DOHH2 (cell line): ENCODE measurements around the gene LSM2.
"Not testable (repeated sequence)": the region's sequence is repeated elsewhere in the genome, so short reads cannot be mapped to it uniquely, and the experiment has no call there.

ENCODE experiments used
- H3F3A ChIP-seq: fragments of 200-600 bp; sonication (generic), shearing (Covaris generic); 2 replicates; pipeline ENCODE4 v1.6.0; 2016; ENCODE audit warnings: antibody characterized with exemption, mild to moderate bottlenecking; ENCODE audit not compliant: control insufficient read depth, insufficient read depth
- H3K27ac ChIP-seq: fragments of 200-600 bp; sonication (generic); 2 replicates; pipeline ENCODE4 v1.5.1; 2014; ENCODE audit warnings: low read depth, mild to moderate bottlenecking, low read length, moderate library complexity
- H3K27me3 ChIP-seq: fragments of 200-600 bp; sonication (generic); 2 replicates; pipeline ENCODE4 v1.6.1; 2014; ENCODE audit warnings: mild to moderate bottlenecking, low read length, mixed read lengths; ENCODE audit not compliant: control insufficient read depth
- H3K36me3 ChIP-seq: fragments of 200-600 bp; sonication (generic); 2 replicates; pipeline ENCODE4 v1.6.1; 2014; ENCODE audit warnings: mild to moderate bottlenecking, low read length, moderate library complexity, mixed read lengths; ENCODE audit not compliant: control insufficient read depth
- H3K4me1 ChIP-seq: fragments of 200-600 bp; sonication (generic); 2 replicates; pipeline ENCODE4 v1.6.1; 2014; ENCODE audit warnings: mild to moderate bottlenecking, low read length, mixed read lengths; ENCODE audit not compliant: control insufficient read depth
- H3K4me2 ChIP-seq: fragments of 200-600 bp; sonication (generic); 2 replicates; pipeline ENCODE4 v1.6.0; 2014; ENCODE audit warnings: mild to moderate bottlenecking, low read length, moderate library complexity
- H3K4me3 ChIP-seq: fragments of 200-600 bp; sonication (generic); 2 replicates; pipeline ENCODE4 v1.5.1; 2014; ENCODE audit warnings: mild to moderate bottlenecking, low read length, mixed read lengths
- H3K79me2 ChIP-seq: fragments of 200-600 bp; sonication (generic); 2 replicates; pipeline ENCODE4 v1.6.1; 2014; ENCODE audit warnings: mild to moderate bottlenecking, low read length, mixed read lengths; ENCODE audit not compliant: control insufficient read depth
- H3K9me2 ChIP-seq: fragments of 200-600 bp; sonication (generic); replicated peaks from 2 replicates; pipeline ENCODE4 v1.6.1; 2014; ENCODE audit warnings: mild to moderate bottlenecking, low read length, mixed read lengths; ENCODE audit not compliant: control insufficient read depth
- H3K9me3 ChIP-seq: fragments of 200-600 bp; sonication (generic); 2 replicates; pipeline ENCODE4 v1.6.1; 2014; ENCODE audit warnings: antibody characterized with exemption, low read length, mixed read lengths; ENCODE audit not compliant: control insufficient read depth, insufficient read depth
- H4K20me1 ChIP-seq: fragments of 200-600 bp; sonication (generic); 2 replicates; pipeline ENCODE4 v1.6.0; 2014; ENCODE audit warnings: low read depth, mild to moderate bottlenecking, antibody characterized with exemption, low read length, moderate library complexity; ENCODE audit not compliant: control insufficient read depth, insufficient read depth
- CTCF ChIP-seq: fragments of 200-600 bp; sonication (generic); IDR thresholded peaks from one replicate; pipeline ENCODE4 v1.5.1; 2014; ENCODE audit warnings: antibody characterized with exemption, mild to moderate bottlenecking, low read depth, low read length; ENCODE audit not compliant: poor library complexity, severe bottlenecking
- EZH2phosphoT487 ChIP-seq: fragments of 200-600 bp; sonication (generic); IDR thresholded peaks from 2 replicates; pipeline ENCODE4 v1.6.1; 2017; ENCODE audit warnings: borderline replicate concordance, mild to moderate bottlenecking, antibody characterized with exemption, low read length, moderate library complexity, mixed read lengths

The LSM2 gene

GRCh38 chr6:31806470-31807272, at the start of gene LSM2:
Gene LSM2 (minus strand): TSS chr6:31806966. CDS start chr6:31806757, 209 bp downstream.
- H3K9me3 ChIP-seq = no peaks in the 10 kb centered on the region
- peak within 1 kb of the TSS; percentile 98 for H3K4me2 ChIP-seq
- H4K20me1 ChIP-seq = no peaks in the 10 kb centered on the region
- no peaks in the 10 kb centered on the region for H3K9me2 ChIP-seq
- H3F3A ChIP-seq = peaks cover 4% of the 10 kb centered on the region; the same call in 1 of the 2 replicates
- TF ChIP-seq CTCF (peak; percentile 49), EZH2phosphoT487 (no peak)
- peak within 1 kb of the TSS; percentile 68 for H3K27ac ChIP-seq
- H3K36me3 ChIP-seq = peaks cover 25% of the 10 kb centered on the region
- peaks cover 35% of the 10 kb centered on the region for H3K79me2 ChIP-seq
- H3K27me3 ChIP-seq = no peaks in the 10 kb centered on the region
- peaks cover 14% of the 10 kb centered on the region for H3K4me1 ChIP-seq
- peak within 1 kb of the TSS; percentile 95 for H3K4me3 ChIP-seq

GRCh38 chr6:31851980-31852718, 45.4 kb upstream of the LSM2 start:
- not testable (repeated sequence) for H3K9me3 ChIP-seq, H3K27ac ChIP-seq, H3K79me2 ChIP-seq, H3K27me3 ChIP-seq, H3F3A ChIP-seq, H4K20me1 ChIP-seq, H3K4me1 ChIP-seq, H3K9me2 ChIP-seq, H3K4me3 ChIP-seq, H3K4me2 ChIP-seq, H3K36me3 ChIP-seq

GRCh38 chr6:31851485-31851832, 44.7 kb upstream of the LSM2 start:
- peaks cover 12% of the 10 kb centered on the region; the same call in 1 of the 2 replicates for H3F3A ChIP-seq
- no peaks in the 10 kb centered on the region for H3K27me3 ChIP-seq
- H3K4me3 ChIP-seq = no peak overlapping the region
- H3K36me3 ChIP-seq = no peaks in the 10 kb centered on the region
- H3K4me1 ChIP-seq = no peaks in the 10 kb centered on the region
- peaks cover 4% of the 10 kb centered on the region; the same call in 1 of the 2 replicates for H3K9me3 ChIP-seq
- H4K20me1 ChIP-seq = no peaks in the 10 kb centered on the region
- H3K4me2 ChIP-seq = no peak overlapping the region
- no peaks in the 10 kb centered on the region for H3K9me2 ChIP-seq
- no peaks in the 10 kb centered on the region for H3K79me2 ChIP-seq
- no peak overlapping the region for H3K27ac ChIP-seq
- TF ChIP-seq EZH2phosphoT487 (no peak), CTCF (no peak)
